WTC11 (cell line): Measurements from ENCODE around the gene AFM.

Experiments
- ATF3 ChIP-seq: sonication (generic); formaldehyde crosslinking; conservative IDR thresholded peaks from 2 replicates; pipeline ENCODE4 v1.8.1; 2022; ENCODE audit warnings: mild to moderate bottlenecking, missing genetic modification reagents
- CTCF ChIP-seq: fragments of 200-600 bp; IDR thresholded peaks from 2 replicates; pipeline ENCODE4 v1.8.0; 2022; ENCODE audit warnings: antibody characterized with exemption
- E2F4 ChIP-seq: sonication (generic); formaldehyde crosslinking; IDR thresholded peaks from 2 replicates; pipeline ENCODE4 v1.8.1; 2022; ENCODE audit warnings: low read depth, mild to moderate bottlenecking, moderate library complexity, missing genetic modification reagents, borderline replicate concordance
- IRF2 ChIP-seq: sonication (generic); formaldehyde crosslinking; IDR thresholded peaks from 2 replicates; pipeline ENCODE4 v1.8.0; 2022; ENCODE audit warnings: low read depth, missing genetic modification reagents, borderline replicate concordance
- MAX ChIP-seq: sonication (generic); formaldehyde crosslinking; IDR thresholded peaks from 2 replicates; pipeline ENCODE4 v1.8.0; 2022; ENCODE audit warnings: mild to moderate bottlenecking, missing genetic modification reagents
- NFYB ChIP-seq: sonication (generic); formaldehyde crosslinking; conservative IDR thresholded peaks from 2 replicates; pipeline ENCODE4 v1.8.0; 2022; ENCODE audit warnings: low read depth, missing genetic modification reagents
- ZNF232 ChIP-seq: sonication (generic); formaldehyde crosslinking; IDR thresholded peaks from 2 replicates; pipeline ENCODE4 v1.8.0; 2022; ENCODE audit warnings: mild to moderate bottlenecking, missing genetic modification reagents

- TF ChIP-seq E2F4 = no peak
- no peak for TF ChIP-seq NFYB
- no peak for TF ChIP-seq IRF2 (CRISPR knock-in tag)
- TF ChIP-seq MAX (CRISPR knock-in tag) = no peak
- TF ChIP-seq ATF3 (CRISPR knock-in tag) = no peak
- no peak for TF ChIP-seq CTCF
- no peak for TF ChIP-seq ZNF232
Observed at GRCh38 chr4:73518340-73518739, 36.8 kb downstream of the AFM start.
